HepG2 (cell line): Measurements from ENCODE around the gene UBE2H. TPM values are rescaled to one million over a fixed set of nuclear protein-coding genes. Genes with fewer than 3 reads are reported as not detected.

Experiments used
- ARHGAP35 ChIP-seq: sonication (generic); formaldehyde crosslinking; IDR thresholded peaks from 2 replicates; pipeline ENCODE4 v1.9.0; 2022; ENCODE audit warnings: mild to moderate bottlenecking, inconsistent platforms, moderate library complexity, missing genetic modification reagents, borderline replicate concordance
- CENPX ChIP-seq: sonication (generic); formaldehyde crosslinking; IDR thresholded peaks from 2 replicates; pipeline ENCODE4 v1.9.0; 2021; ENCODE audit warnings: mild to moderate bottlenecking, missing genetic modification reagents, moderate library complexity
- CHD2 ChIP-seq: IDR thresholded peaks from 2 replicates; pipeline ENCODE4 v1.6.1; 2011; ENCODE audit warnings: low read depth, low read length, improper control_type of control experiment
- FOXA3 ChIP-seq: IDR thresholded peaks from 2 replicates; pipeline ENCODE4 v1.6.1; 2016; ENCODE audit warnings: missing genetic modification reagents, missing compliant biosample characterization
- HNRNPLL ChIP-seq: fragments of 200-400 bp; formaldehyde crosslinking; IDR thresholded peaks from 2 replicates; pipeline ENCODE4 v1.6.1; 2017; ENCODE audit warnings: mild to moderate bottlenecking, low read depth, low read length; ENCODE audit not compliant: poor library complexity, severe bottlenecking
- JARID2 ChIP-seq: sonication (generic); formaldehyde crosslinking; IDR thresholded peaks from 2 replicates; pipeline ENCODE4 v1.8.1; 2023; ENCODE audit warnings: missing genetic modification reagents, inconsistent platforms; ENCODE audit not compliant: insufficient replicate concordance
- KLF12 ChIP-seq: sonication (generic); formaldehyde crosslinking; IDR thresholded peaks from 2 replicates; pipeline ENCODE4 v1.4.0; 2020; ENCODE audit warnings: missing genetic modification reagents, borderline replicate concordance
- MBD4 ChIP-seq: IDR thresholded peaks from 2 replicates; pipeline ENCODE4 v1.6.1; 2012; ENCODE audit warnings: low read length, inconsistent platforms, borderline replicate concordance
- MIER3 ChIP-seq: IDR thresholded peaks from 2 replicates; pipeline ENCODE4 v1.6.1; 2016; ENCODE audit warnings: missing compliant biosample characterization, borderline replicate concordance
- RBAK ChIP-seq: sonication (generic); formaldehyde crosslinking; IDR thresholded peaks from 2 replicates; pipeline ENCODE4 v1.5.1; 2020; ENCODE audit warnings: mild to moderate bottlenecking, missing genetic modification reagents
- REL ChIP-seq: sonication (generic); formaldehyde crosslinking; conservative IDR thresholded peaks from 2 replicates; pipeline ENCODE4 v1.8.0; 2022; ENCODE audit warnings: mild to moderate bottlenecking, missing genetic modification reagents, moderate library complexity
- SMAD3 ChIP-seq: sonication (generic); formaldehyde crosslinking; IDR thresholded peaks from 2 replicates; pipeline ENCODE4 v1.4.0; 2020; ENCODE audit warnings: missing genetic modification reagents
- TEAD2 ChIP-seq: sonication (generic); formaldehyde crosslinking; IDR thresholded peaks from 2 replicates; pipeline ENCODE4 v1.9.0; 2021; ENCODE audit warnings: missing genetic modification reagents
- ZBTB3 ChIP-seq: sonication (generic); formaldehyde crosslinking; IDR thresholded peaks from 2 replicates; pipeline ENCODE4 v1.4.0; 2020; ENCODE audit warnings: low read depth, mild to moderate bottlenecking, moderate library complexity, missing genetic modification reagents, borderline replicate concordance
- ZMYM4 ChIP-seq: sonication (generic); formaldehyde crosslinking; IDR thresholded peaks from 2 replicates; pipeline ENCODE4 v1.8.1; 2023; ENCODE audit warnings: mild to moderate bottlenecking, missing genetic modification reagents
- ZNF235 ChIP-seq: sonication (generic); formaldehyde crosslinking; IDR thresholded peaks from 2 replicates; pipeline ENCODE4 v1.8.1; 2023; ENCODE audit warnings: mild to moderate bottlenecking, missing genetic modification reagents, borderline replicate concordance
- polyA plus RNA-seq, 8 experiments: library from polyadenylated mRNA; depleted of rRNA in 3 of 8; stranded (reverse) in 7 of 8; unstranded in 1 of 8; fragments of >200 nt; fragmentation: Illumina TruSeq in 4 of 8; extraction: Trizol in 4 of 8; gene quantifications; 2 replicates each; pipeline versions ENCODE4 v1.2.1 to v1.2.3, GENCODE V29; 2011 to 2016; ENCODE audit warnings: low read depth in 4 of 8, missing spikeins in 1 of 8, mixed read lengths in 1 of 8; ENCODE audit not compliant: insufficient read depth in 1 of 8
- total RNA-seq, 5 experiments: library from RNA; depleted of rRNA; stranded (reverse); fragments of >200 nt; fragmentation: Illumina TruSeq; extraction: Trizol; gene quantifications; 2 replicates each; pipeline ENCODE4 v1.2.3, GENCODE V29; 2016; ENCODE audit warnings: low read depth in 1 of 5
- TF ChIP-seq, protein P1 (sequence below): sonication (generic); formaldehyde crosslinking; IDR thresholded peaks from 2 replicates; pipeline ENCODE4 v1.4.0; 2020; ENCODE audit warnings: missing genetic modification reagents
- TF ChIP-seq, protein P2 (sequence below): sonication (generic); formaldehyde crosslinking; IDR thresholded peaks from 2 replicates; pipeline ENCODE4 v1.8.0; 2023; ENCODE audit warnings: mild to moderate bottlenecking, missing genetic modification reagents
- TF ChIP-seq, protein P3 (sequence below): sonication (generic); formaldehyde crosslinking; IDR thresholded peaks from 2 replicates; pipeline ENCODE4 v1.4.0; 2020; ENCODE audit warnings: low read depth, missing genetic modification reagents
- TF ChIP-seq, protein P4 (sequence below): sonication (generic); formaldehyde crosslinking; IDR thresholded peaks from 2 replicates; pipeline ENCODE4 v1.4.0; 2020; ENCODE audit warnings: missing genetic modification reagents, mild to moderate bottlenecking, borderline replicate concordance

The UBE2H gene
- total and polyA plus RNA-seq, 2 of the 13 experiments (the other 11 are each of a cell fraction or from before 2014, with no cell fraction given): 15.5 to 40.1 TPM

DNA sequence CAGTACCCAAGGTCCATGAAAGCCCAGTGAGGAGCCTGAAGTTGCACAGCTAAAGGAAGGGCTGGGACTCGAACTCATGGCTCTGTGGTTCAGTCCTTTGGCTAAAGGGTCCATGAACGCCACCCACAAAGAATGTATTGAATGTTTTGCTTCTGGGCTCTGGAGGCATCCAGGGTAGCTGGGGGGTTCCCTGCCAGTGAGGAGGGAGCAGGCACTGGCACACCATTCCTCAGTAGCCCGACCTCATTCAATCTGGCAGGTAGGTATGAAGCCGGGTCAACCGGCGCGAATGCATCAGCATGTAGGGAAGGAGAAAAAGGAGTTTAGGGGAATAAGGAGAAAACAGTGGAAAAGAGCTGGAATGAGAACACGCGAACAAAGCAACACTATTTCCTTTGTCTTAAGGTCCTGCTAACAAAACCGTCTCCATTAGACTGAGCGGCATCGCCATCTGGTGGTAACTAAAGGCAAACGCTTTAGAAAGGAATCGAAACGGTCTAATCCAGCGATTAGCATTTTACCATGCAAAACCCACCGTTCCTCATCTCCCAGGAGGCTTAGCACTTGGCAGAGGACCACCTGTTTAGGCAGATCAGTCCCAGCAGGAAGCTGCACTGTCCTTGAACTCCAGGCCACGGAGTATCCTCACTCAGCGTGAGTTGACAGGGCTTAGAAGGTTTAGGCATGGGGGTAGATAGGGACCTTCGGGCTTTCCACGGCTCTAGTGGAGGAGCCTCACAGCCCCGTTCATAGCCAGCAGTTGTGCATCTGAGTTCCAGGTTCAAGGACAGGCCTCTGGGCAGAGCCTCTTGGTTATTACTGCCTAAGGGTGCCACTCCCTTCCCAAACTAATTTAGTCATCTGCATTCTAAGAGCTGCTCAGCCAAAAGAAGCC is 122.8 kb downstream of the UBE2H start (continued):
- TF ChIP-seq KLF12 (no peak), TEAD2 (CRISPR knock-in tag) (no peak), SMAD3 (CRISPR knock-in tag) (no peak), ZBTB3 (no peak), ZNF235 (CRISPR knock-in tag) (no peak), CHD2 (no peak), REL (CRISPR knock-in tag) (no peak), MBD4 (no peak), HNRNPLL (no peak), ARHGAP35 (CRISPR knock-in tag) (no peak), FOXA3 (CRISPR knock-in tag) (no peak), JARID2 (CRISPR knock-in tag) (no peak), ZMYM4 (peak; percentile 61; the same call in 1 of the 2 replicates), RBAK (CRISPR knock-in tag) (no peak), CENPX (no peak), MIER3 (CRISPR knock-in tag) (no peak)
- TF ChIP-seq, protein P1, sequence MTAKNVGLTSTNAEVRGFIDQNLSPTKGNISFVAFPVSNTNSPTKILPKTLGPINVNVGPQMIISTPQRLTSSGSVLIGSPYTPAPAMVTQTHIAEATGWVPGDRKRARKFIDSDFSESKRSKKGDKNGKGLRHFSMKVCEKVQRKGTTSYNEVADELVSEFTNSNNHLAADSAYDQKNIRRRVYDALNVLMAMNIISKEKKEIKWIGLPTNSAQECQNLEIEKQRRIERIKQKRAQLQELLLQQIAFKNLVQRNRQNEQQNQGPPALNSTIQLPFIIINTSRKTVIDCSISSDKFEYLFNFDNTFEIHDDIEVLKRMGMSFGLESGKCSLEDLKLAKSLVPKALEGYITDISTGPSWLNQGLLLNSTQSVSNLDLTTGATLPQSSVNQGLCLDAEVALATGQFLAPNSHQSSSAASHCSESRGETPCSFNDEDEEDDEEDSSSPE (CRISPR knock-in tag): no peak
- TF ChIP-seq, protein P2, sequence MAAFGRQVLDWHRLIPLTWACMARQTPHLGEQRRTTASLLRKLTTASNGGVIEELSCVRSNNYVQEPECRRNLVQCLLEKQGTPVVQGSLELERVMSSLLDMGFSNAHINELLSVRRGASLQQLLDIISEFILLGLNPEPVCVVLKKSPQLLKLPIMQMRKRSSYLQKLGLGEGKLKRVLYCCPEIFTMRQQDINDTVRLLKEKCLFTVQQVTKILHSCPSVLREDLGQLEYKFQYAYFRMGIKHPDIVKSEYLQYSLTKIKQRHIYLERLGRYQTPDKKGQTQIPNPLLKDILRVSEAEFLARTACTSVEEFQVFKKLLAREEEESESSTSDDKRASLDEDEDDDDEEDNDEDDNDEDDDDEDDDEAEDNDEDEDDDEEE: no peak
- TF ChIP-seq, protein P3, sequence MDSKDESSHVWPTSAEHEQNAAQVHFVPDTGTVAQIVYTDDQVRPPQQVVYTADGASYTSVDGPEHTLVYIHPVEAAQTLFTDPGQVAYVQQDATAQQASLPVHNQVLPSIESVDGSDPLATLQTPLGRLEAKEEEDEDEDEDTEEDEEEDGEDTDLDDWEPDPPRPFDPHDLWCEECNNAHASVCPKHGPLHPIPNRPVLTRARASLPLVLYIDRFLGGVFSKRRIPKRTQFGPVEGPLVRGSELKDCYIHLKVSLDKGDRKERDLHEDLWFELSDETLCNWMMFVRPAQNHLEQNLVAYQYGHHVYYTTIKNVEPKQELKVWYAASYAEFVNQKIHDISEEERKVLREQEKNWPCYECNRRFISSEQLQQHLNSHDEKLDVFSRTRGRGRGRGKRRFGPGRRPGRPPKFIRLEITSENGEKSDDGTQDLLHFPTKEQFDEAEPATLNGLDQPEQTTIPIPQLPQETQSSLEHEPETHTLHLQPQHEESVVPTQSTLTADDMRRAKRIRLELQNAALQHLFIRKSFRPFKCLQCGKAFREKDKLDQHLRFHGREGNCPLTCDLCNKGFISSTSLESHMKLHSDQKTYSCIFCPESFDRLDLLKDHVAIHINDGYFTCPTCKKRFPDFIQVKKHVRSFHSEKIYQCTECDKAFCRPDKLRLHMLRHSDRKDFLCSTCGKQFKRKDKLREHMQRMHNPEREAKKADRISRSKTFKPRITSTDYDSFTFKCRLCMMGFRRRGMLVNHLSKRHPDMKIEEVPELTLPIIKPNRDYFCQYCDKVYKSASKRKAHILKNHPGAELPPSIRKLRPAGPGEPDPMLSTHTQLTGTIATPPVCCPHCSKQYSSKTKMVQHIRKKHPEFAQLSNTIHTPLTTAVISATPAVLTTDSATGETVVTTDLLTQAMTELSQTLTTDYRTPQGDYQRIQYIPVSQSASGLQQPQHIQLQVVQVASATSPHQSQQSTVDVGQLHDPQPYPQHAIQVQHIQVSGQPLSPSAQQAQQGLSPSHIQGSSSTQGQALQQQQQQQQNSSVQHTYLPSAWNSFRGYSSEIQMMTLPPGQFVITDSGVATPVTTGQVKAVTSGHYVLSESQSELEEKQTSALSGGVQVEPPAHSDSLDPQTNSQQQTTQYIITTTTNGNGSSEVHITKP: no peak
- TF ChIP-seq, protein P4, sequence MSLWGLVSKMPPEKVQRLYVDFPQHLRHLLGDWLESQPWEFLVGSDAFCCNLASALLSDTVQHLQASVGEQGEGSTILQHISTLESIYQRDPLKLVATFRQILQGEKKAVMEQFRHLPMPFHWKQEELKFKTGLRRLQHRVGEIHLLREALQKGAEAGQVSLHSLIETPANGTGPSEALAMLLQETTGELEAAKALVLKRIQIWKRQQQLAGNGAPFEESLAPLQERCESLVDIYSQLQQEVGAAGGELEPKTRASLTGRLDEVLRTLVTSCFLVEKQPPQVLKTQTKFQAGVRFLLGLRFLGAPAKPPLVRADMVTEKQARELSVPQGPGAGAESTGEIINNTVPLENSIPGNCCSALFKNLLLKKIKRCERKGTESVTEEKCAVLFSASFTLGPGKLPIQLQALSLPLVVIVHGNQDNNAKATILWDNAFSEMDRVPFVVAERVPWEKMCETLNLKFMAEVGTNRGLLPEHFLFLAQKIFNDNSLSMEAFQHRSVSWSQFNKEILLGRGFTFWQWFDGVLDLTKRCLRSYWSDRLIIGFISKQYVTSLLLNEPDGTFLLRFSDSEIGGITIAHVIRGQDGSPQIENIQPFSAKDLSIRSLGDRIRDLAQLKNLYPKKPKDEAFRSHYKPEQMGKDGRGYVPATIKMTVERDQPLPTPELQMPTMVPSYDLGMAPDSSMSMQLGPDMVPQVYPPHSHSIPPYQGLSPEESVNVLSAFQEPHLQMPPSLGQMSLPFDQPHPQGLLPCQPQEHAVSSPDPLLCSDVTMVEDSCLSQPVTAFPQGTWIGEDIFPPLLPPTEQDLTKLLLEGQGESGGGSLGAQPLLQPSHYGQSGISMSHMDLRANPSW: no peak
